HepG2 (cell line): ENCODE data around the gene SUN5. TPM values are rescaled to one million over a fixed set of nuclear protein-coding genes. Genes with fewer than 3 reads are reported as not detected.
A peak's percentile ranks its signal among the peaks of the same experiment; 100 is the strongest.

Experiments
- ATAC-seq: fragments of 200-7000 bp; cut with Tn5 transposase; 3 replicates; pipeline ENCODE4 v1.9.1; 2020; ENCODE audit warnings: mild to moderate bottlenecking, moderate library complexity
- BruUV-seq: library from RNA; stranded (reverse); fragments of 400-500 nt; replicated peaks from 2 replicates; lab custom pipeline; 2021; lab: Mats Ljungman, UMichigan
- CTCF ChIA-PET: fragments of 300-600 bp; formaldehyde crosslinking; extraction: SDS; loops from one replicate; lab custom pipeline; 2021; ENCODE audit warnings: low total read pairs, inconsistent platforms, low intra/inter-chr PET ratio; lab: Yijun Ruan, JAX
- POLR2A ChIA-PET: fragments of 350-600 bp; sonication (Branson Sonifier 250); formaldehyde crosslinking; loops from one replicate; lab custom pipeline; 2020; ENCODE audit warnings: antibody characterized with exemption, inconsistent platforms; lab: Yijun Ruan, JAX
- DNase-seq: peaks from one replicate; pipeline ENCODE4 v3.0.0-alpha.2; 2015; ENCODE audit warnings: low spot score
- FAIRE-seq: peaks from 3 replicates; lab custom pipeline; 2011; peaks lifted over from hg19 to GRCh38; lab: Jason Lieb, UNC
- H2AFZ ChIP-seq: one replicate; pipeline ENCODE4 v1.6.1; 2011; ENCODE audit warnings: low read length, inconsistent platforms
- H3K27ac ChIP-seq: fragments of 300-600 bp; 3 replicates; pipeline ENCODE4 v1.8.0; 2011; ENCODE audit warnings: mixed run types, mild to moderate bottlenecking, mixed read lengths, low read length, inconsistent platforms; ENCODE audit not compliant: insufficient read depth; ENCODE audit errors: extremely low read length
- H3K27me3 ChIP-seq, 2 experiments: fragments of 200-600 bp in 1 of 2; 2 replicates in 1 of 2; 3 replicates in 1 of 2; pipeline versions ENCODE4 v1.6.0 to v1.8.0; 2011; ENCODE audit warnings: low read length in 2 of 2, mild to moderate bottlenecking in 2 of 2, moderate library complexity in 2 of 2, inconsistent platforms in 1 of 2; ENCODE audit not compliant: insufficient read depth in 2 of 2, control insufficient read depth in 1 of 2
- H3K36me3 ChIP-seq, 2 experiments: fragments of 200-600 bp in 1 of 2; replicated peaks in 1 of 2; 2 replicates in 1 of 2; 3 replicates in 1 of 2; pipeline versions ENCODE4 v1.5.1 to v1.8.0; 2011; ENCODE audit warnings: low read length in 2 of 2, inconsistent platforms in 1 of 2; ENCODE audit not compliant: insufficient read depth in 2 of 2, control insufficient read depth in 1 of 2
- H3K4me1 ChIP-seq: 2 replicates; pipeline ENCODE4 v1.5.1; 2012; ENCODE audit warnings: low read length, inconsistent platforms; ENCODE audit not compliant: insufficient read depth
- H3K4me2 ChIP-seq: 2 replicates; pipeline ENCODE4 v1.6.0; 2011; ENCODE audit warnings: low read depth, low read length, inconsistent platforms
- H3K4me3 ChIP-seq, 3 experiments: fragments of 200-600 bp in 1 of 3; sonication (generic), shearing (Covaris generic) in 1 of 3; replicated peaks in 1 of 3; 2 replicates each; pipeline ENCODE4 v1.5.1; 2011 to 2016; ENCODE audit warnings: low read length in 3 of 3, inconsistent platforms in 2 of 3, low read depth in 2 of 3, mild to moderate bottlenecking in 2 of 3, control low read depth in 1 of 3, mixed read lengths in 1 of 3; ENCODE audit not compliant: insufficient read depth in 1 of 3
- H3K79me2 ChIP-seq: one replicate; pipeline ENCODE4 v1.6.1; 2011; ENCODE audit warnings: low read length, inconsistent platforms; ENCODE audit not compliant: insufficient read depth
- H3K9ac ChIP-seq: 2 replicates; pipeline ENCODE4 v1.6.0; 2011; ENCODE audit warnings: mild to moderate bottlenecking, low read depth, low read length, inconsistent platforms; ENCODE audit not compliant: insufficient read depth
- H3K9me3 ChIP-seq: 2 replicates; pipeline ENCODE4 v1.5.1; 2012; ENCODE audit warnings: mild to moderate bottlenecking, low read length
- H4K20me1 ChIP-seq: 2 replicates; pipeline ENCODE4 v1.6.0; 2011; ENCODE audit warnings: inconsistent platforms, mild to moderate bottlenecking, low read length, moderate library complexity; ENCODE audit not compliant: insufficient read depth
- BCLAF1 ChIP-seq: fragments of 450-650 bp; IDR thresholded peaks from 2 replicates; pipeline ENCODE4 v1.6.1; 2017; ENCODE audit warnings: mild to moderate bottlenecking
- DNMT1 ChIP-seq: sonication (generic); formaldehyde crosslinking; IDR thresholded peaks from 2 replicates; pipeline ENCODE4 v1.5.1; 2020; ENCODE audit warnings: mild to moderate bottlenecking, missing genetic modification reagents
- ELF1 ChIP-seq: sonication (generic); formaldehyde crosslinking; IDR thresholded peaks from 2 replicates; pipeline ENCODE4 v1.4.0; 2020; ENCODE audit warnings: missing genetic modification reagents
- HDAC1 ChIP-seq: sonication (generic); formaldehyde crosslinking; IDR thresholded peaks from 2 replicates; pipeline ENCODE4 v1.5.1; 2020; ENCODE audit warnings: mild to moderate bottlenecking, missing genetic modification reagents
- MLX ChIP-seq: IDR thresholded peaks from 2 replicates; pipeline ENCODE4 v1.6.1; 2016
- PATZ1 ChIP-seq: sonication (generic); formaldehyde crosslinking; IDR thresholded peaks from 2 replicates; pipeline ENCODE4 v1.4.0; 2020; ENCODE audit warnings: missing genetic modification reagents
- SALL1 ChIP-seq: sonication (generic); formaldehyde crosslinking; IDR thresholded peaks from 2 replicates; pipeline ENCODE4 v1.8.0; 2022; ENCODE audit warnings: mild to moderate bottlenecking, missing genetic modification reagents
- SOX5 ChIP-seq: IDR thresholded peaks from 2 replicates; pipeline ENCODE4 v1.6.1; 2016; ENCODE audit warnings: borderline replicate concordance
- ZBTB26 ChIP-seq: IDR thresholded peaks from 2 replicates; pipeline ENCODE4 v1.6.1; 2016; ENCODE audit warnings: missing compliant biosample characterization, missing genetic modification reagents, borderline replicate concordance
- ZNF687 ChIP-seq: sonication (generic); formaldehyde crosslinking; IDR thresholded peaks from 2 replicates; pipeline ENCODE4 v1.5.1; 2020; ENCODE audit warnings: mild to moderate bottlenecking, missing genetic modification reagents, moderate library complexity
- WGBS: methylation state at CpG from one replicate; pipeline ENCODE4 v1.1.6; 2017; ENCODE audit warnings: low lambda C conversion rate; 5-methylcytosine and 5-hydroxymethylcytosine counted together
- in situ Hi-C: cut with HindIII; loops from 2 replicates; pipeline ENCODE4 v1.10.0; 2017; ENCODE audit warnings: low pct_unique_long_range_greater_than_20kb; ENCODE audit not compliant: extremely low pct_ligation_motif_present
- intact Hi-C: fragments of 100-400 bp; cut with micrococcal nuclease; formaldehyde crosslinking; loops from one replicate; pipeline ENCODE4 v1.10.0; 2022; ENCODE audit not compliant: unreplicated experiment
- polyA plus RNA-seq, 8 experiments: library from polyadenylated mRNA; depleted of rRNA in 3 of 8; stranded (reverse) in 7 of 8; unstranded in 1 of 8; fragments of >200 nt; fragmentation: Illumina TruSeq in 4 of 8; extraction: Trizol in 4 of 8; gene quantifications; 2 replicates each; pipeline versions ENCODE4 v1.2.1 to v1.2.3, GENCODE V29; 2011 to 2016; ENCODE audit warnings: low read depth in 4 of 8, missing spikeins in 1 of 8, mixed read lengths in 1 of 8; ENCODE audit not compliant: insufficient read depth in 1 of 8
- total RNA-seq, 5 experiments: library from RNA; depleted of rRNA; stranded (reverse); fragments of >200 nt; fragmentation: Illumina TruSeq; extraction: Trizol; gene quantifications; 2 replicates each; pipeline ENCODE4 v1.2.3, GENCODE V29; 2016; ENCODE audit warnings: low read depth in 1 of 5

SUN5 gene
- total and polyA plus RNA-seq, 2 of the 13 experiments (the other 11 are each of a cell fraction or from before 2014, with no cell fraction given): not detected

GRCh38 chr20:32975698-32976674 lies 28.2 kb downstream of the SUN5 start:
- no TSS peak for BruUV-seq
- H3K27ac ChIP-seq: no peak overlapping the region
- H3K36me3 ChIP-seq: no peaks in the 10 kb centered on the region
- ATAC-seq (peak; percentile 87), FAIRE-seq (peak; percentile 90), DNase-seq (peak; percentile 89)
- ChIA-PET POLR2A (no interaction called here), CTCF (no interaction called here)
- peaks cover 88% of the 10 kb centered on the region for H3K4me1 ChIP-seq
- peak overlapping the region; percentile 28; the same call in 1 of the 2 replicates for H3K4me2 ChIP-seq
- H4K20me1 ChIP-seq: no peaks in the 10 kb centered on the region
- no peak overlapping the region; a peak in 1 of 6 replicates for H3K4me3 ChIP-seq
- WGBS: 31% methylated on average over 12 of the region's 15 CpGs
- in situ Hi-C loops: no loop called here
- no peak overlapping the region for H3K9ac ChIP-seq
- no peaks in the 10 kb centered on the region for H3K79me2 ChIP-seq
- H2AFZ ChIP-seq: no peak overlapping the region
- peaks cover 9 to 39% of the 10 kb centered on the region in 2 experiments for H3K27me3 ChIP-seq
- H3K9me3 ChIP-seq: no peaks in the 10 kb centered on the region
- intact Hi-C loops: no loop called here
- TF ChIP-seq ZBTB26 (0 out of 2 replicates have a peak, but pooled peaks have one; percentile 63), BCLAF1 (no peak), SALL1 (peak; percentile 69), ELF1 (CRISPR knock-in tag) (0 out of 2 replicates have a peak, but pooled peaks have one; percentile 18), MLX (CRISPR knock-in tag) (peak; percentile 80; the same call in 1 of the 2 replicates), ZNF687 (CRISPR knock-in tag) (peak; percentile 79), DNMT1 (CRISPR knock-in tag) (0 out of 2 replicates have a peak, but pooled peaks have one; percentile 48), PATZ1 (CRISPR knock-in tag) (peak; percentile 76), SOX5 (peak; percentile 71), HDAC1 (CRISPR knock-in tag) (peak; percentile 35; the same call in 1 of the 2 replicates)
